Liver (tissue), 9 donors: ENCODE results near the gene WDFY3. TPM values are rescaled to one million over a fixed set of nuclear protein-coding genes. Genes with fewer than 3 reads are reported as not detected.

Experiments
- DNase-seq: peaks from one replicate; pipeline ENCODE4 v3.0.0-alpha.2; 2017; ENCODE audit warnings: low spot score
- H3K27ac ChIP-seq, 2 donors: one replicate each; pipeline ENCODE4 v1.7.0; 2013; ENCODE audit warnings: inconsistent platforms in 2 of 2, low read length in 2 of 2, control low read depth in 1 of 2, low read depth in 1 of 2, mild to moderate bottlenecking in 1 of 2
- H3K27me3 ChIP-seq, 4 donors: one replicate each; pipeline versions ENCODE4 v1.6.1 to v1.7.0; 2013; ENCODE audit warnings: low read length in 3 of 4, inconsistent platforms in 1 of 4, mild to moderate bottlenecking in 1 of 4, moderate library complexity in 1 of 4; ENCODE audit not compliant: control insufficient read depth in 4 of 4, insufficient read depth in 4 of 4
- H3K36me3 ChIP-seq, 4 donors: one replicate each; pipeline versions ENCODE4 v1.6.1 to v1.7.0; 2013; ENCODE audit warnings: low read length in 3 of 4, mild to moderate bottlenecking in 3 of 4, low read depth in 1 of 4, moderate library complexity in 1 of 4; ENCODE audit not compliant: control insufficient read depth in 4 of 4, insufficient read depth in 3 of 4
- H3K4me1 ChIP-seq, 4 donors: one replicate each; pipeline versions ENCODE4 v1.6.1 to v1.7.0; 2013; ENCODE audit warnings: low read length in 3 of 4, mild to moderate bottlenecking in 3 of 4, moderate library complexity in 1 of 4; ENCODE audit not compliant: control insufficient read depth in 4 of 4, insufficient read depth in 4 of 4
- H3K4me3 ChIP-seq, 3 donors: one replicate each; pipeline versions ENCODE4 v1.6.1 to v1.7.0; 2013; ENCODE audit warnings: low read length in 3 of 3, control low read depth in 1 of 3, low read depth in 1 of 3, mild to moderate bottlenecking in 1 of 3
- H3K9ac ChIP-seq, 2 donors: one replicate each; pipeline ENCODE4 v1.7.0; 2013; ENCODE audit warnings: low read length in 2 of 2, mild to moderate bottlenecking in 2 of 2, moderate library complexity in 2 of 2, control low read depth in 1 of 2, low read depth in 1 of 2
- H3K9me3 ChIP-seq, 4 donors: one replicate each; pipeline versions ENCODE4 v1.6.1 to v1.7.0; 2013; ENCODE audit warnings: low read length in 3 of 4; ENCODE audit not compliant: control insufficient read depth in 4 of 4
- EGR1 ChIP-seq, 2 donors: IDR thresholded peaks; 2 replicates each; pipeline ENCODE4 v1.6.1; 2016 to 2018; ENCODE audit warnings: antibody characterized with exemption in 2 of 2, low read depth in 2 of 2
- FOXA1 ChIP-seq: IDR thresholded peaks from 2 replicates; pipeline ENCODE4 v1.6.1; 2016; ENCODE audit warnings: antibody characterized with exemption
- FOXA2 ChIP-seq: IDR thresholded peaks from 2 replicates; pipeline ENCODE4 v1.6.1; 2016; ENCODE audit warnings: antibody characterized with exemption
- GABPA ChIP-seq, 2 donors: IDR thresholded peaks in 1 of 2; conservative IDR thresholded peaks in 1 of 2; 2 replicates each; pipeline ENCODE4 v1.6.1; 2016; ENCODE audit warnings: antibody characterized with exemption in 2 of 2, mild to moderate bottlenecking in 1 of 2, moderate library complexity in 1 of 2
- HNF4G ChIP-seq: IDR thresholded peaks from 2 replicates; pipeline ENCODE4 v1.6.1; 2016; ENCODE audit warnings: antibody characterized with exemption
- JUND ChIP-seq, 2 donors: IDR thresholded peaks; 2 replicates each; pipeline ENCODE4 v1.6.1; 2016; ENCODE audit warnings: antibody characterized with exemption in 2 of 2
- NR2F2 ChIP-seq: IDR thresholded peaks from 2 replicates; pipeline ENCODE4 v1.6.1; 2016; ENCODE audit warnings: antibody characterized with exemption
- RAD21 ChIP-seq, 2 donors: IDR thresholded peaks; 2 replicates each; pipeline ENCODE4 v1.6.1; 2016; ENCODE audit warnings: antibody characterized with exemption in 2 of 2, mild to moderate bottlenecking in 2 of 2
- RXRA ChIP-seq, 2 donors: IDR thresholded peaks; 2 replicates each; pipeline ENCODE4 v1.6.1; 2017 to 2018; ENCODE audit warnings: antibody characterized with exemption in 2 of 2, mild to moderate bottlenecking in 1 of 2
- SP1 ChIP-seq: IDR thresholded peaks from 2 replicates; pipeline ENCODE4 v1.6.1; 2018; ENCODE audit warnings: antibody characterized with exemption, mild to moderate bottlenecking
- TAF1 ChIP-seq: conservative IDR thresholded peaks from 2 replicates; pipeline ENCODE4 v1.6.1; 2016; ENCODE audit warnings: antibody characterized with exemption, mild to moderate bottlenecking
- YY1 ChIP-seq: IDR thresholded peaks from 2 replicates; pipeline ENCODE4 v1.6.1; 2016; ENCODE audit warnings: antibody characterized with exemption, mild to moderate bottlenecking
- WGBS: extraction: QIAGEN DNeasy Blood & Tissue Kit; methylation state at CpG from one replicate; pipeline ENCODE4 v1.1.7; 2013; 5-methylcytosine and 5-hydroxymethylcytosine counted together
- polyA plus RNA-seq, 2 donors: library from polyadenylated mRNA; stranded (reverse) in 1 of 2; unstranded in 1 of 2; fragments of 200-250 nt in 1 of 2; fragments of >200 nt in 1 of 2; fragmentation: Nextera tagmentation in 1 of 2; extraction: Ambion mirVana in 1 of 2; gene quantifications; one replicate each; pipeline versions ENCODE4 v1.2.1 to v1.2.3, GENCODE V29; 2013 to 2015
- total RNA-seq, 2 donors: library from RNA; depleted of rRNA; stranded (reverse); fragments of >200 nt; gene quantifications; one replicate each; pipeline ENCODE4 v1.2.3, GENCODE V29; 2014
- TF ChIP-seq, protein P1 (sequence below): fragments of 150-350 bp; IDR thresholded peaks from 2 replicates; pipeline ENCODE4 v1.5.1; 2017; ENCODE audit warnings: improper control_type of control experiment, low read depth, low read length; ENCODE audit not compliant: missing input control
- TF ChIP-seq, protein P2 (sequence below): IDR thresholded peaks from 2 replicates; pipeline ENCODE4 v1.6.1; 2016; ENCODE audit warnings: antibody characterized with exemption, mild to moderate bottlenecking
- TF ChIP-seq, protein P3 (sequence below): IDR thresholded peaks from 2 replicates; pipeline ENCODE4 v1.6.1; 2016; ENCODE audit warnings: antibody characterized with exemption
- TF ChIP-seq, protein P4 (sequence below): IDR thresholded peaks from 2 replicates; pipeline ENCODE4 v1.6.1; 2016; ENCODE audit warnings: antibody characterized with exemption
- TF ChIP-seq, protein P5 (sequence below): IDR thresholded peaks from 2 replicates; pipeline ENCODE4 v1.6.1; 2016; ENCODE audit warnings: antibody characterized with exemption
- donor health status: healthy.
- donor health status: healthy.
- donor health status: healthy.
- donor health status: healthy.
- donor health status: healthy.

WDFY3 gene
- total and polyA plus RNA-seq, 4 donors = 3.2 to 50.5 (median 19.2) TPM

DNA sequence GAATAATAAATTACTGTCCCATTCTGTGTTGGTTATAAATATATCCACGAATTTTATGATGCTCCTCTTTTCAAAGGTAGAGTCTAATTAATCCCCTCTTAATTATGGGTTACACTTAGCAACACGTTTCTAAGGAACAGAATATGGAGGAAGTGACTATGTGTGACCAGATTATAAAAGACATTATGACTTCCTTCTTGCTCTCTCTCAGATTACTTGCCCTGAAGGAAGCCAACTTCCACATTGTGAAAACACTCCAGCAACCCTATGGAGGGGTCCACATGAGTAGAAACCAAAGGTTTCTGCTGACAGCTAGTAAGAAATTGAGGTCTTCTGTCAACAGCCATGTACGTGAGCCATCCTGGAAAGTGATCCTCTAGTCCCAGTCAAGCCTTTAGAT lies 59.3 kb downstream of the WDFY3 start:
- no peak overlapping the region for H3K27ac ChIP-seq
- 79% methylated on average over 3 of the region's 3 CpGs for WGBS
- no peak overlapping the region for H3K4me3 ChIP-seq
- no peaks in the 10 kb centered on the region for H3K27me3 ChIP-seq
- no peaks in the 10 kb centered on the region for H3K9me3 ChIP-seq
- no peaks in the 10 kb centered on the region for H3K4me1 ChIP-seq
- no peak for DNase-seq
- no peak overlapping the region for H3K9ac ChIP-seq
- TF ChIP-seq, protein P1, sequence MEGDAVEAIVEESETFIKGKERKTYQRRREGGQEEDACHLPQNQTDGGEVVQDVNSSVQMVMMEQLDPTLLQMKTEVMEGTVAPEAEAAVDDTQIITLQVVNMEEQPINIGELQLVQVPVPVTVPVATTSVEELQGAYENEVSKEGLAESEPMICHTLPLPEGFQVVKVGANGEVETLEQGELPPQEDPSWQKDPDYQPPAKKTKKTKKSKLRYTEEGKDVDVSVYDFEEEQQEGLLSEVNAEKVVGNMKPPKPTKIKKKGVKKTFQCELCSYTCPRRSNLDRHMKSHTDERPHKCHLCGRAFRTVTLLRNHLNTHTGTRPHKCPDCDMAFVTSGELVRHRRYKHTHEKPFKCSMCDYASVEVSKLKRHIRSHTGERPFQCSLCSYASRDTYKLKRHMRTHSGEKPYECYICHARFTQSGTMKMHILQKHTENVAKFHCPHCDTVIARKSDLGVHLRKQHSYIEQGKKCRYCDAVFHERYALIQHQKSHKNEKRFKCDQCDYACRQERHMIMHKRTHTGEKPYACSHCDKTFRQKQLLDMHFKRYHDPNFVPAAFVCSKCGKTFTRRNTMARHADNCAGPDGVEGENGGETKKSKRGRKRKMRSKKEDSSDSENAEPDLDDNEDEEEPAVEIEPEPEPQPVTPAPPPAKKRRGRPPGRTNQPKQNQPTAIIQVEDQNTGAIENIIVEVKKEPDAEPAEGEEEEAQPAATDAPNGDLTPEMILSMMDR = no peak
- no peak for TF ChIP-seq FOXA2
- TF ChIP-seq, protein P2, sequence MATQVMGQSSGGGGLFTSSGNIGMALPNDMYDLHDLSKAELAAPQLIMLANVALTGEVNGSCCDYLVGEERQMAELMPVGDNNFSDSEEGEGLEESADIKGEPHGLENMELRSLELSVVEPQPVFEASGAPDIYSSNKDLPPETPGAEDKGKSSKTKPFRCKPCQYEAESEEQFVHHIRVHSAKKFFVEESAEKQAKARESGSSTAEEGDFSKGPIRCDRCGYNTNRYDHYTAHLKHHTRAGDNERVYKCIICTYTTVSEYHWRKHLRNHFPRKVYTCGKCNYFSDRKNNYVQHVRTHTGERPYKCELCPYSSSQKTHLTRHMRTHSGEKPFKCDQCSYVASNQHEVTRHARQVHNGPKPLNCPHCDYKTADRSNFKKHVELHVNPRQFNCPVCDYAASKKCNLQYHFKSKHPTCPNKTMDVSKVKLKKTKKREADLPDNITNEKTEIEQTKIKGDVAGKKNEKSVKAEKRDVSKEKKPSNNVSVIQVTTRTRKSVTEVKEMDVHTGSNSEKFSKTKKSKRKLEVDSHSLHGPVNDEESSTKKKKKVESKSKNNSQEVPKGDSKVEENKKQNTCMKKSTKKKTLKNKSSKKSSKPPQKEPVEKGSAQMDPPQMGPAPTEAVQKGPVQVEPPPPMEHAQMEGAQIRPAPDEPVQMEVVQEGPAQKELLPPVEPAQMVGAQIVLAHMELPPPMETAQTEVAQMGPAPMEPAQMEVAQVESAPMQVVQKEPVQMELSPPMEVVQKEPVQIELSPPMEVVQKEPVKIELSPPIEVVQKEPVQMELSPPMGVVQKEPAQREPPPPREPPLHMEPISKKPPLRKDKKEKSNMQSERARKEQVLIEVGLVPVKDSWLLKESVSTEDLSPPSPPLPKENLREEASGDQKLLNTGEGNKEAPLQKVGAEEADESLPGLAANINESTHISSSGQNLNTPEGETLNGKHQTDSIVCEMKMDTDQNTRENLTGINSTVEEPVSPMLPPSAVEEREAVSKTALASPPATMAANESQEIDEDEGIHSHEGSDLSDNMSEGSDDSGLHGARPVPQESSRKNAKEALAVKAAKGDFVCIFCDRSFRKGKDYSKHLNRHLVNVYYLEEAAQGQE = no peak
- TF ChIP-seq, protein P3, sequence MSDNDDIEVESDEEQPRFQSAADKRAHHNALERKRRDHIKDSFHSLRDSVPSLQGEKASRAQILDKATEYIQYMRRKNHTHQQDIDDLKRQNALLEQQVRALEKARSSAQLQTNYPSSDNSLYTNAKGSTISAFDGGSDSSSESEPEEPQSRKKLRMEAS = no peak
- TF ChIP-seq, protein P4, sequence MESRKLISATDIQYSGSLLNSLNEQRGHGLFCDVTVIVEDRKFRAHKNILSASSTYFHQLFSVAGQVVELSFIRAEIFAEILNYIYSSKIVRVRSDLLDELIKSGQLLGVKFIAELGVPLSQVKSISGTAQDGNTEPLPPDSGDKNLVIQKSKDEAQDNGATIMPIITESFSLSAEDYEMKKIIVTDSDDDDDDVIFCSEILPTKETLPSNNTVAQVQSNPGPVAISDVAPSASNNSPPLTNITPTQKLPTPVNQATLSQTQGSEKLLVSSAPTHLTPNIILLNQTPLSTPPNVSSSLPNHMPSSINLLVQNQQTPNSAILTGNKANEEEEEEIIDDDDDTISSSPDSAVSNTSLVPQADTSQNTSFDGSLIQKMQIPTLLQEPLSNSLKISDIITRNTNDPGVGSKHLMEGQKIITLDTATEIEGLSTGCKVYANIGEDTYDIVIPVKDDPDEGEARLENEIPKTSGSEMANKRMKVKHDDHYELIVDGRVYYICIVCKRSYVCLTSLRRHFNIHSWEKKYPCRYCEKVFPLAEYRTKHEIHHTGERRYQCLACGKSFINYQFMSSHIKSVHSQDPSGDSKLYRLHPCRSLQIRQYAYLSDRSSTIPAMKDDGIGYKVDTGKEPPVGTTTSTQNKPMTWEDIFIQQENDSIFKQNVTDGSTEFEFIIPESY = no peak
- TF ChIP-seq GABPA (IDR thresholded peaks at IDR 0.05 in 1 of 2, conservative IDR thresholded peaks at IDR 0.05 in 1 of 2) = no peak
- no peak for TF ChIP-seq FOXA1
- TF ChIP-seq EGR1 (IDR thresholded peaks at IDR 0.05; ENCODE audit: low read depth in 2 of 2) = no peak
- TF ChIP-seq, protein P5, sequence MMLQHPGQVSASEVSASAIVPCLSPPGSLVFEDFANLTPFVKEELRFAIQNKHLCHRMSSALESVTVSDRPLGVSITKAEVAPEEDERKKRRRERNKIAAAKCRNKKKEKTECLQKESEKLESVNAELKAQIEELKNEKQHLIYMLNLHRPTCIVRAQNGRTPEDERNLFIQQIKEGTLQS = no peak
- no peak for TF ChIP-seq TAF1
- no peak for TF ChIP-seq RXRA (IDR thresholded peaks at IDR 0.05)
- no peak for TF ChIP-seq SP1
- TF ChIP-seq JUND (IDR thresholded peaks at IDR 0.05) = no peak
- no peak for TF ChIP-seq YY1
- TF ChIP-seq HNF4G = no peak
- TF ChIP-seq NR2F2 = no peak
- peaks cover 0 to 2% (median 0%) of the 10 kb centered on the region in 4 donors for H3K36me3 ChIP-seq

DNA sequence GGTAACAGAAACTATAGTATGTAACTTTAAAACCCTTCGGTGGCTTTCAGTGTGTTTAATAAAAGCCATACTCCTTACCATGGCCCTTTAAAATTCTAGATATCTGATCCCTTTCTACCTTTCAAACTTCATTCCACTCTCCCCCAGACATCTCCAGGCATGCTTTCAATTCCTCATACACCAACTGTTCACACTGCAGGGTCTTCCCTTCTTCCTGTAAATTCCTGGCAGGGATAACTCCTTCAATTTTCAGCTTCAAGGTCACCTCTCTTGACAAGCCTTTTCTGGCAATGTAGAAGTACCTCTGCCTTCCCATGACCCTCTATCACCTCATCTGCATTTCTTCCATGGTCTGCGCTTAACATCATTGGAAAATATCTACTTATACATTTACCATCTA lies 60.8 kb downstream of the WDFY3 start:
- no peaks in the 10 kb centered on the region for H3K4me1 ChIP-seq
- H3K4me3 ChIP-seq = no peak overlapping the region
- WGBS = 98% methylated on average over 2 of the region's 2 CpGs
- H3K9me3 ChIP-seq = no peaks in the 10 kb centered on the region
- no peak overlapping the region for H3K9ac ChIP-seq
- DNase-seq = no peak
- H3K36me3 ChIP-seq = no peaks in the 10 kb centered on the region
- TF ChIP-seq, protein P3 = no peak
- TF ChIP-seq GABPA (IDR thresholded peaks at IDR 0.05 in 1 of 2, conservative IDR thresholded peaks at IDR 0.05 in 1 of 2) (no peak), RAD21 (IDR thresholded peaks at IDR 0.05) (no peak), SP1 (no peak), FOXA2 (no peak), TAF1 (no peak), FOXA1 (no peak)
- TF ChIP-seq, protein P5 = no peak
- no peak overlapping the region for H3K27ac ChIP-seq
- H3K27me3 ChIP-seq = no peaks in the 10 kb centered on the region
